ENCODE data around the gene SLC27A1.

- TF ChIP-seq, protein P1, sequence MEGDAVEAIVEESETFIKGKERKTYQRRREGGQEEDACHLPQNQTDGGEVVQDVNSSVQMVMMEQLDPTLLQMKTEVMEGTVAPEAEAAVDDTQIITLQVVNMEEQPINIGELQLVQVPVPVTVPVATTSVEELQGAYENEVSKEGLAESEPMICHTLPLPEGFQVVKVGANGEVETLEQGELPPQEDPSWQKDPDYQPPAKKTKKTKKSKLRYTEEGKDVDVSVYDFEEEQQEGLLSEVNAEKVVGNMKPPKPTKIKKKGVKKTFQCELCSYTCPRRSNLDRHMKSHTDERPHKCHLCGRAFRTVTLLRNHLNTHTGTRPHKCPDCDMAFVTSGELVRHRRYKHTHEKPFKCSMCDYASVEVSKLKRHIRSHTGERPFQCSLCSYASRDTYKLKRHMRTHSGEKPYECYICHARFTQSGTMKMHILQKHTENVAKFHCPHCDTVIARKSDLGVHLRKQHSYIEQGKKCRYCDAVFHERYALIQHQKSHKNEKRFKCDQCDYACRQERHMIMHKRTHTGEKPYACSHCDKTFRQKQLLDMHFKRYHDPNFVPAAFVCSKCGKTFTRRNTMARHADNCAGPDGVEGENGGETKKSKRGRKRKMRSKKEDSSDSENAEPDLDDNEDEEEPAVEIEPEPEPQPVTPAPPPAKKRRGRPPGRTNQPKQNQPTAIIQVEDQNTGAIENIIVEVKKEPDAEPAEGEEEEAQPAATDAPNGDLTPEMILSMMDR (tag by site-specific recombination; IDR thresholded peaks at IDR 0.05): no peak
- TF ChIP-seq YY1 (tag by site-specific recombination; IDR thresholded peaks at IDR 0.05) (no peak), ZBTB21 (tag by site-specific recombination; IDR thresholded peaks at IDR 0.05) (no peak), GLI4 (tag by site-specific recombination; IDR thresholded peaks at IDR 0.05) (no peak)
- TF ChIP-seq, protein P2, sequence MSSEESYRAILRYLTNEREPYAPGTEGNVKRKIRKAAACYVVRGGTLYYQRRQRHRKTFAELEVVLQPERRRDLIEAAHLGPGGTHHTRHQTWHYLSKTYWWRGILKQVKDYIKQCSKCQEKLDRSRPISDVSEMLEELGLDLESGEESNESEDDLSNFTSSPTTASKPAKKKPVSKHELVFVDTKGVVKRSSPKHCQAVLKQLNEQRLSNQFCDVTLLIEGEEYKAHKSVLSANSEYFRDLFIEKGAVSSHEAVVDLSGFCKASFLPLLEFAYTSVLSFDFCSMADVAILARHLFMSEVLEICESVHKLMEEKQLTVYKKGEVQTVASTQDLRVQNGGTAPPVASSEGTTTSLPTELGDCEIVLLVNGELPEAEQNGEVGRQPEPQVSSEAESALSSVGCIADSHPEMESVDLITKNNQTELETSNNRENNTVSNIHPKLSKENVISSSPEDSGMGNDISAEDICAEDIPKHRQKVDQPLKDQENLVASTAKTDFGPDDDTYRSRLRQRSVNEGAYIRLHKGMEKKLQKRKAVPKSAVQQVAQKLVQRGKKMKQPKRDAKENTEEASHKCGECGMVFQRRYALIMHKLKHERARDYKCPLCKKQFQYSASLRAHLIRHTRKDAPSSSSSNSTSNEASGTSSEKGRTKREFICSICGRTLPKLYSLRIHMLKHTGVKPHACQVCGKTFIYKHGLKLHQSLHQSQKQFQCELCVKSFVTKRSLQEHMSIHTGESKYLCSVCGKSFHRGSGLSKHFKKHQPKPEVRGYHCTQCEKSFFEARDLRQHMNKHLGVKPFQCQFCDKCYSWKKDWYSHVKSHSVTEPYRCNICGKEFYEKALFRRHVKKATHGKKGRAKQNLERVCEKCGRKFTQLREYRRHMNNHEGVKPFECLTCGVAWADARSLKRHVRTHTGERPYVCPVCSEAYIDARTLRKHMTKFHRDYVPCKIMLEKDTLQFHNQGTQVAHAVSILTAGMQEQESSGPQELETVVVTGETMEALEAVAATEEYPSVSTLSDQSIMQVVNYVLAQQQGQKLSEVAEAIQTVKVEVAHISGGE (tag by site-specific recombination; conservative IDR thresholded peaks at IDR 0.05; ENCODE audit: low read depth): no peak
These were observed 69.8 kb downstream of the SLC27A1 start for GRCh38 chr19:17540174-17540573.
